Natural killer cell (primary cell): Measurements from ENCODE around the gene TUBGCP6. TPM values are rescaled to one million over a fixed set of nuclear protein-coding genes. Genes with fewer than 3 reads are reported as not detected.
"Not testable (repeated sequence)": the region's sequence is repeated elsewhere in the genome, so short reads cannot be mapped to it uniquely, and the experiment has no call there.

Experiments
- ATAC-seq, 3 donors: fragments of 150-1000 bp in 2 of 3; fragments of 200-7000 bp in 1 of 3; cut with Tn5 transposase; 1 replicate in 1 of 3; 2 replicates in 2 of 3; pipeline ENCODE4 v1.10.0; 2021; ENCODE audit warnings: mild to moderate bottlenecking in 2 of 3, moderate library complexity in 2 of 3
- DNase-seq, 2 donors: peaks; one replicate each; pipeline versions ENCODE4 v3.0.0 to v3.0.0-alpha.2; 2013 to 2021; ENCODE audit warnings: mixed read lengths in 1 of 2
- H3K27ac ChIP-seq: one replicate; pipeline ENCODE4 v1.5.1; 2013; ENCODE audit warnings: mild to moderate bottlenecking, low read length
- H3K27me3 ChIP-seq: one replicate; pipeline ENCODE4 v1.6.1; 2013; ENCODE audit warnings: low read length; ENCODE audit not compliant: control insufficient read depth, insufficient read depth
- H3K36me3 ChIP-seq: one replicate; pipeline ENCODE4 v1.6.1; 2013; ENCODE audit warnings: low read length; ENCODE audit not compliant: control insufficient read depth, insufficient read depth
- H3K4me1 ChIP-seq: one replicate; pipeline ENCODE4 v1.6.1; 2013; ENCODE audit warnings: low read length; ENCODE audit not compliant: control insufficient read depth, insufficient read depth
- H3K4me3 ChIP-seq: one replicate; pipeline ENCODE4 v1.5.1; 2013; ENCODE audit warnings: low read length
- H3K9me3 ChIP-seq: one replicate; pipeline ENCODE4 v1.6.1; 2013; ENCODE audit warnings: low read length; ENCODE audit not compliant: control insufficient read depth, insufficient read depth
- H3K27ac Mint-ChIP-seq, 2 donors: one replicate each; pipeline ENCODE4 v1.8.0; 2022; ENCODE audit warnings: mild to moderate bottlenecking in 2 of 2, mixed read lengths in 2 of 2, moderate library complexity in 1 of 2
- H3K27me3 Mint-ChIP-seq, 2 donors: one replicate each; pipeline ENCODE4 v1.8.0; 2022; ENCODE audit warnings: low read depth in 2 of 2, mixed read lengths in 2 of 2
- H3K36me3 Mint-ChIP-seq: one replicate; pipeline ENCODE4 v1.8.0; 2022; ENCODE audit warnings: mixed read lengths
- H3K4me1 Mint-ChIP-seq, 2 donors: one replicate each; pipeline ENCODE4 v1.8.0; 2022; ENCODE audit warnings: mixed read lengths in 2 of 2
- H3K4me3 Mint-ChIP-seq: one replicate; pipeline ENCODE4 v1.8.0; 2022; ENCODE audit warnings: mild to moderate bottlenecking, moderate library complexity, mixed read lengths
- H3K9me3 Mint-ChIP-seq, 2 donors: one replicate each; pipeline ENCODE4 v1.8.0; 2022; ENCODE audit warnings: mixed read lengths in 2 of 2
- WGBS: methylation state at CpG from one replicate; pipeline ENCODE4 v1.1.7; 2013; ENCODE audit warnings: missing lambda C conversion rate; ENCODE audit not compliant: insufficient coverage; 5-methylcytosine and 5-hydroxymethylcytosine counted together
- intact Hi-C: fragments of 100-400 bp; cut with micrococcal nuclease; formaldehyde crosslinking; loops from one replicate; pipeline ENCODE4 v1.14.2; 2022
- total RNA-seq, 4 donors: library from RNA; stranded (reverse); fragments of 120-200 nt in 1 of 4; gene quantifications; one replicate each; pipeline versions ENCODE4 v1.2.3 to v1.2.4, GENCODE V29; 2013 to 2022
- TF ChIP-seq, protein P1 (sequence below): fragments of 200-600 bp; IDR thresholded peaks from one replicate; pipeline ENCODE4 v1.8.0; 2022; ENCODE audit warnings: antibody characterized with exemption

The TUBGCP6 gene
- total RNA-seq, 3 donors from 2014 or later (not counting 1 experiment from before 2014, with no cell fraction given) = 105 to 126 (median 118) TPM

DNA sequence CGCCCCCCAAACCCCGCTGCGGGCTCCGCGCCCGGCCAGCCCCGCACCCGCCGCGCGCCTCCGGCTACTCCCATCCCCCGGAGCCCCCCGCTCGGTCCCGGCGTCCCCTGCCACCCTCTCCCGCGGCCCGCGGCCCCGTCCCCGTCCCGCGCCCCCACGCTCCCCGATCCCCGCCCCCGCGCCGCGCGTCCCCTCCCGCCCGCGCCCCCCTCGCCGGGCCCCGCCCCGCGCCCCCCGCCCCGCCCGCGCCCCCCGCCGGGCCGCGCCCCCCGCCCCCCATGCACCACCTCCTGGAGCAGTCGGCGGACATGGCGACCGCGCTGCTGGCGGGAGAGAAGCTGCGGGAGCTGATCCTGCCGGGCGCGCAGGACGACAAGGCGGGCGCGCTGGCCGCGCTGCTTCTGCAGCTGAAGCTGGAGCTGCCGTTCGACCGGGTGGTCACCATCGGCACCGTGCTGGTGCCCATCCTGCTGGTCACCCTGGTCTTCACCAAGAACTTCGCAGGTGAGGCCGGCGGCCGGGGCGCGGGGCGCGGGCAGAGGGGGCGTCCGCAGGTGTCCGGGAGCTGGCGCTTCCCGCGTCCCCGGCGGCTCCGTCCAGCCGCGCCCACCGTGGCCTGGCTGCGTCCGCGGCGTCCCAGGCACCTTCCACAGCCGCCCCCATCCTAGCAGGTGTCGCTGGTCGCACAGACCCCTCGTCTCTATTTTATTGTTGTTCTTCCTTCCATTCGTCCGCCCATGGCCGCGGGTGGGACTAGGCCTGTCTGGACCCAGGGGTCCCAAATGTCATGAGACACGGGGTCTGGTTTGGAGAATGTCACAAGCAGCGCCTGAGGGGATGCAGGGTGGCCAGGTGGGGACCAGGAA lies 74.1 kb downstream of the TUBGCP6 start, which contains the start of gene PANX2:
Gene PANX2 (plus strand): TSS at position 279 of the 866 bp plus-strand sequence. CDS start 0 bp downstream, at position 279.
- 19% methylated on average over 96 of the region's 105 CpGs for WGBS
- Mint-ChIP-seq H3K36me3 (no peaks in the 10 kb centered on the region), H3K4me1 (peaks cover 0 to 14% of the 10 kb centered on the region in 2 donors), H3K9me3 (no peaks in the 10 kb centered on the region), H3K4me3 (peak within 1 kb of the TSS; percentile 81), H3K27me3 (peaks cover 25 to 33% of the 10 kb centered on the region in 2 donors), H3K27ac (peak within 1 kb of the TSS in 1 of 2 donors; percentile 84)
- no peak for DNase-seq
- TF ChIP-seq, protein P1, sequence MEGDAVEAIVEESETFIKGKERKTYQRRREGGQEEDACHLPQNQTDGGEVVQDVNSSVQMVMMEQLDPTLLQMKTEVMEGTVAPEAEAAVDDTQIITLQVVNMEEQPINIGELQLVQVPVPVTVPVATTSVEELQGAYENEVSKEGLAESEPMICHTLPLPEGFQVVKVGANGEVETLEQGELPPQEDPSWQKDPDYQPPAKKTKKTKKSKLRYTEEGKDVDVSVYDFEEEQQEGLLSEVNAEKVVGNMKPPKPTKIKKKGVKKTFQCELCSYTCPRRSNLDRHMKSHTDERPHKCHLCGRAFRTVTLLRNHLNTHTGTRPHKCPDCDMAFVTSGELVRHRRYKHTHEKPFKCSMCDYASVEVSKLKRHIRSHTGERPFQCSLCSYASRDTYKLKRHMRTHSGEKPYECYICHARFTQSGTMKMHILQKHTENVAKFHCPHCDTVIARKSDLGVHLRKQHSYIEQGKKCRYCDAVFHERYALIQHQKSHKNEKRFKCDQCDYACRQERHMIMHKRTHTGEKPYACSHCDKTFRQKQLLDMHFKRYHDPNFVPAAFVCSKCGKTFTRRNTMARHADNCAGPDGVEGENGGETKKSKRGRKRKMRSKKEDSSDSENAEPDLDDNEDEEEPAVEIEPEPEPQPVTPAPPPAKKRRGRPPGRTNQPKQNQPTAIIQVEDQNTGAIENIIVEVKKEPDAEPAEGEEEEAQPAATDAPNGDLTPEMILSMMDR = no peak
- H3K27ac ChIP-seq = no peak within 1 kb of the TSS
- no peak within 1 kb of the TSS for H3K4me3 ChIP-seq
- peaks cover 5% of the 10 kb centered on the region for H3K4me1 ChIP-seq
- H3K9me3 ChIP-seq = no peaks in the 10 kb centered on the region
- intact Hi-C loops = no loop called here
- H3K36me3 ChIP-seq = no peaks in the 10 kb centered on the region
- H3K27me3 ChIP-seq = peaks cover 19% of the 10 kb centered on the region
- ATAC-seq = peak in 2 of 3 donors; percentile 10 to 18

GRCh38 chr22:50169774-50170341 lies 75.0 kb downstream of the TUBGCP6 start:
- Histone ChIP-seq H3K9me3 (no peaks in the 10 kb centered on the region), H3K27me3 (peaks cover 19% of the 10 kb centered on the region), H3K27ac (no peak overlapping the region), H3K36me3 (no peaks in the 10 kb centered on the region), H3K4me1 (peaks cover 5% of the 10 kb centered on the region), H3K4me3 (no peak overlapping the region)
- intact Hi-C loops = no loop called here
- DNase-seq (peak in 1 of 2 donors; percentile 40), ATAC-seq (peak; percentile 66 to 79 (median 76))
- under 1% methylated on average over 64 of the region's 70 CpGs for WGBS
- Mint-ChIP-seq H3K4me1 (peaks cover 0 to 14% of the 10 kb centered on the region in 2 donors), H3K27ac (no peak overlapping the region), H3K4me3 (peak overlapping the region; percentile 49), H3K9me3 (no peaks in the 10 kb centered on the region), H3K36me3 (no peaks in the 10 kb centered on the region), H3K27me3 (peaks cover 25 to 33% of the 10 kb centered on the region in 2 donors)
- TF ChIP-seq, protein P1 = no peak

DNA sequence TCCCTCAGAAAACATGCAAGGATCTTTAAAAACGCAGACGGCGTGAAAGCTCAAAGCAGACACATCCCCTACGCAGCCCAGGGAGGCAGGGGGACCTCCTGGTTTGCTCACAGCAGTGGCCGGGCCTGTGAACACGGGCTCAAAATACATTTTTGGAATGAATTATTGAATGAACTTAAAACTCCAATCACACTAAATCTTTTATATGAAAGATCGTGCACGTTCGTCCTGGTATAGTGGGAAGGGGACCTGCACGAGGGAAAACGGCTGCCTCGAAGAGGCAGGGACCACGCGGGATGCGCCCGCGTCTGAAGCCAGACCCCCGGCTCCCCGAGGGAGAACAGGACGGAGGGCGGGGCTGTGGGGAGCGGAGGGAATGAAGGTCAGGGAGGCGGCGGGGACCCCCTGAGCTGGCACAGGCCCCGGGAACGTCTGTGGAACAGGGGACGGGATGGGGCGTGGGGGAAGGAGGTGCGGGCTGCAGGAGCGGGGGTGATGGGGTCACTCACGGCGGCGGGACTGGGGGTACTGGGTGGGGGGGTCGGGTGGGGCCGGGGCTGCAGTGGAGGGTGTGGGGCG lies 75.6 kb downstream of the TUBGCP6 start:
- Histone ChIP-seq H3K4me1 (peaks cover 5% of the 10 kb centered on the region), H3K9me3 (no peaks in the 10 kb centered on the region), H3K4me3 (no peak overlapping the region), H3K36me3 (no peaks in the 10 kb centered on the region), H3K27me3 (peaks cover 19% of the 10 kb centered on the region), H3K27ac (no peak overlapping the region)
- intact Hi-C loops = no loop called here
- Mint-ChIP-seq H3K27ac (peak overlapping the region in 1 of 2 donors; percentile 84), H3K9me3 (no peaks in the 10 kb centered on the region), H3K27me3 (peaks cover 25 to 34% of the 10 kb centered on the region in 2 donors), H3K36me3 (no peaks in the 10 kb centered on the region), H3K4me3 (peak overlapping the region; percentile 66), H3K4me1 (peaks cover 0 to 14% of the 10 kb centered on the region in 2 donors)
- no peak for ATAC-seq
- no peak for DNase-seq
- TF ChIP-seq, protein P1 = no peak
- WGBS = 23% methylated on average over 26 of the region's 36 CpGs

DNA sequence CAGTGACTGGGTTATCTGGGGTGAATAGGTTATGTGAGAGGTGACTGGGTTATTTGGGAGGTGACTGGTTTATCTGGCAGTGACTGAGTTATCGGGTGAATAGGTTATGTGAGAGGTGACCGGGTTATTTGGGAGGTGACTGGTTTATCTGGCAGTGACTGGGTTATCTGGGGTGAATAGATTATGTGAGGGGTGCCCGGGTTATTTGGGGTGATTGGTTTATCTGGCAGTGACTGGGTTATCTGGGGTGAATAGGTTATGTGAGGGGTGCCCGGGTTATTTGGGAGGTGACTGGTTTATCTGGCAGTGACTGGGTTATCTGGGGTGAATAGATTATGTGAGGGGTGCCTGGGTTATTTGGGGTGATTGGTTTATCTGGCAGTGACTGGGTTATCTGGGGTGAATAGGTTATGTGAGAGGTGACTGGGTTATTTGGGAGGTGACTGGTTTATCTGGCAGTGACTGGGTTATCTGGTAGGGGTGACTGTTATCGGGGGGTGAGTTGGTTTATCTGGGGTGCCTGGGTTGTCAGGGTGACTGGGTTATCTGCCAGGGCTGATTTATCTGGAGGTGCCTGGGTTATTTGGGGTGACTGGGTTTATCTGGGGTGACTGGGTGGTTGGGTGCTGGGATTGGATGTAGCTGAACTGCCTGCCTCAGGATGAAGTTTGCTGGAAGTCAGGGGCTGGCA lies 76.2 kb downstream of the TUBGCP6 start:
- Mint-ChIP-seq H3K4me3 (peak overlapping the region; percentile 66), H3K4me1 (peaks cover 0 to 14% of the 10 kb centered on the region in 2 donors), H3K27me3 (peaks cover 25 to 33% of the 10 kb centered on the region in 2 donors), H3K27ac (peak overlapping the region in 1 of 2 donors; percentile 84)
- H3K4me1 ChIP-seq, H3K9me3 Mint-ChIP-seq, H3K36me3 ChIP-seq, H3K4me3 ChIP-seq, H3K36me3 Mint-ChIP-seq, H3K9me3 ChIP-seq, intact Hi-C loops, ATAC-seq, DNase-seq, H3K27ac ChIP-seq: not testable (repeated sequence)
- WGBS = 87% methylated on average over 5 of the region's 5 CpGs
- peaks cover 19% of the 10 kb centered on the region for H3K27me3 ChIP-seq
